Thoracic aorta (tissue), 2 donors: ENCODE data around the gene GSAP. TPM values are rescaled to one million over a fixed set of nuclear protein-coding genes. Genes with fewer than 3 reads are reported as not detected.

Experiments used
- ATAC-seq: fragments of 150-250 bp; one replicate; pipeline ENCODE4 v1.8.0; 2017; ENCODE audit warnings: low read depth; ENCODE audit not compliant: insufficient number of reproducible peaks, low FRiP score
- DNase-seq: peaks from one replicate; pipeline ENCODE4 v3.0.0-alpha.2; 2020; ENCODE audit warnings: low spot score
- H3K27ac ChIP-seq, 2 donors: fragments of 200-600 bp; sonication (generic); 1 replicate in 1 of 2; 2 replicates in 1 of 2; pipeline ENCODE4 v1.5.1; 2016; ENCODE audit warnings: mild to moderate bottlenecking in 2 of 2, moderate library complexity in 2 of 2
- H3K27me3 ChIP-seq: fragments of 200-600 bp; sonication (generic); replicated peaks from 2 replicates; pipeline ENCODE4 v1.6.0; 2016; ENCODE audit warnings: mild to moderate bottlenecking; ENCODE audit not compliant: insufficient read depth
- H3K36me3 ChIP-seq: fragments of 200-600 bp; sonication (generic); one replicate; pipeline ENCODE4 v1.5.1; 2016
- H3K4me1 ChIP-seq, 2 donors: fragments of 200-600 bp; sonication (generic); 1 replicate in 1 of 2; 2 replicates in 1 of 2; pipeline versions ENCODE4 v1.5.1 to v1.6.0; 2016; ENCODE audit warnings: low read depth in 2 of 2, mild to moderate bottlenecking in 1 of 2; ENCODE audit not compliant: control insufficient read depth in 1 of 2
- H3K4me3 ChIP-seq: fragments of 200-600 bp; sonication (generic); 2 replicates; pipeline ENCODE4 v1.5.1; 2016; ENCODE audit warnings: mild to moderate bottlenecking
- H3K9me3 ChIP-seq: fragments of 200-600 bp; sonication (generic); 2 replicates; pipeline ENCODE4 v1.5.1; 2016
- total RNA-seq, 2 donors: library from RNA; depleted of rRNA; stranded (reverse); fragments of >200 nt; gene quantifications; one replicate each; pipeline versions ENCODE4 v1.1.0 to v1.2.3, GENCODE V29; 2016
- TF ChIP-seq, protein P1 (sequence below): fragments of 200-600 bp; sonication (generic); IDR thresholded peaks from one replicate; pipeline ENCODE4 v1.5.1; 2019; ENCODE audit warnings: antibody characterized with exemption

The GSAP gene
- total RNA-seq, 2 donors from 2014 or later: 19.6 to 22.0 TPM

DNA sequence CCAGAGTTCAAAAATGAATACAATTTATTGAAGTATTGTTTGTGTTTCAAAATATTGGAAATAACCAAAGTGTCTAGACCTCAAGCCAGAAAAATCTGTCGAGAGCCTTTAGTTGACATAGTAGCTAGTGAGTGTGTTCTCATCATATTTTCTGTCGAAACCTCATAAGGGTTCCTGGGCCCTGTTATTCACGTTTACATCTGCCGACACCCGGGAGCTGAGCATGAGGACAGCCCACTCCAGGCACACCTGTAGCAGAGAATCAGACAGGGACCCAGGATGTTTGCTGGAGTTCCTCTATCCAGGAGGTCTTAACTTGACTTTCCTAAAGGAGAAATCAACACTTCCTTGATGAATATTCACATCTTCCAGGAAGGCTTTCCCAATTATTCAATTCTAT, 144.4 kb downstream of the GSAP start:
- no peaks in the 10 kb centered on the region for H3K9me3 ChIP-seq
- TF ChIP-seq, protein P1, sequence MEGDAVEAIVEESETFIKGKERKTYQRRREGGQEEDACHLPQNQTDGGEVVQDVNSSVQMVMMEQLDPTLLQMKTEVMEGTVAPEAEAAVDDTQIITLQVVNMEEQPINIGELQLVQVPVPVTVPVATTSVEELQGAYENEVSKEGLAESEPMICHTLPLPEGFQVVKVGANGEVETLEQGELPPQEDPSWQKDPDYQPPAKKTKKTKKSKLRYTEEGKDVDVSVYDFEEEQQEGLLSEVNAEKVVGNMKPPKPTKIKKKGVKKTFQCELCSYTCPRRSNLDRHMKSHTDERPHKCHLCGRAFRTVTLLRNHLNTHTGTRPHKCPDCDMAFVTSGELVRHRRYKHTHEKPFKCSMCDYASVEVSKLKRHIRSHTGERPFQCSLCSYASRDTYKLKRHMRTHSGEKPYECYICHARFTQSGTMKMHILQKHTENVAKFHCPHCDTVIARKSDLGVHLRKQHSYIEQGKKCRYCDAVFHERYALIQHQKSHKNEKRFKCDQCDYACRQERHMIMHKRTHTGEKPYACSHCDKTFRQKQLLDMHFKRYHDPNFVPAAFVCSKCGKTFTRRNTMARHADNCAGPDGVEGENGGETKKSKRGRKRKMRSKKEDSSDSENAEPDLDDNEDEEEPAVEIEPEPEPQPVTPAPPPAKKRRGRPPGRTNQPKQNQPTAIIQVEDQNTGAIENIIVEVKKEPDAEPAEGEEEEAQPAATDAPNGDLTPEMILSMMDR: no peak
- peaks cover 15 to 35% of the 10 kb centered on the region in 2 donors for H3K4me1 ChIP-seq
- ATAC-seq (no peak), DNase-seq (no peak)
- no peaks in the 10 kb centered on the region for H3K27me3 ChIP-seq
- no peaks in the 10 kb centered on the region for H3K36me3 ChIP-seq
- H3K27ac ChIP-seq: no peak overlapping the region
- H3K4me3 ChIP-seq: no peak overlapping the region

DNA sequence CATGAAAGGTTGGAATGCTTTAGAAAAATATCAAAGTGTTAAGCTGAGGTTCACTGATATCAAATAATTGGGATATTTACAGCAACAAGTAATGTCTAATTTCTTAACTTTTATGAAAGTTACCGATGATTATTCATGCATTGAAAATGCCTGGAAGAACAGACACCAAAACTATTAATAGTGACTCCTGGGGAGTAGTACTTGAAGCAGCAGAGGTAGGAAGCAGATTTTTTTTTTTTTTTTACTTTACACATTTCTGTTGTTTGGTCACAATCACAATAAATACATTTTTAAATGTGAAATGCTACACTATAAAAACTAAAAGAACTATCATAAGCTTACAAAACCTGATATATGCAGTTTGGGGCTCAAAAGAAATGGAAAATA, 146.1 kb downstream of the GSAP start:
- H3K36me3 ChIP-seq: no peaks in the 10 kb centered on the region
- peaks cover 12 to 22% of the 10 kb centered on the region in 2 donors for H3K4me1 ChIP-seq
- no peak overlapping the region for H3K4me3 ChIP-seq
- TF ChIP-seq, protein P1: no peak
- H3K27ac ChIP-seq: peak overlapping the region; percentile 72 to 79
- ATAC-seq (no peak), DNase-seq (no peak)
- no peaks in the 10 kb centered on the region for H3K27me3 ChIP-seq
- no peaks in the 10 kb centered on the region for H3K9me3 ChIP-seq

DNA sequence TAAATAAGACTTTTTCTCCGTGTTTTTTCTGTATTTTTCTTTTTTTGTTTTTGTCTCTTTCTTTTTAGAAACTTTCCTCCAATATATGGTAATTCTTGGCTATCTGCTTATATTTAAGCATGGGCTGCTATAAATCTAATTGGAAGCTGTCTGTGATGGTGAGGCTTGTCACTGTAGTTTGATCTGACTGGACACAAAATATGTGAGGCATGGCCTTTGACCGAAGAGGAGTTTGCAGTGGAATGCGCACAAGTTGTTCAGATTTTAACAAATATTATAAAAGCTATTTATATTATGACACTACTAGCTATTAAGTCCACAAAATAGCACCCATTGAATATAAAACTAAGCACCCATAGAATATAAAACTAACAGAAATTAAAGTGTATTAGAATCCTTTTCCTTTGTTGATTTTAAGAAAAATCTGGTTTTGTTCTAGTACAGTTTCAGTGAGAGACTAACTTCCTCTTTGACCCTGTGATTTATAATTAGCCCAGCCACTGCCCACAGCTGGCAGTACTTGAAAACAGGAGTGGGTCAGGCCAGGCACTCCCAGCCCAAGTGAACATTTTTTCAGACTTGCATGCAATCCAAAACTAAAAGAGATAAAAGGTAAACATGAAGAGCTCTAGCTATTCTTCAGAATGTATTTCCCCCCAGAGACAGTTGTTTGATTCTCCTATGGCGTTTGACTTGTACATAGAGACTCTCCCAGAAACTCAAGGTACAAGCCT, 146.6 kb downstream of the GSAP start:
- TF ChIP-seq, protein P1: no peak
- DNase-seq (no peak), ATAC-seq (no peak)
- Histone ChIP-seq H3K9me3 (no peaks in the 10 kb centered on the region), H3K4me3 (no peak overlapping the region), H3K27ac (peak overlapping the region; percentile 72 to 79), H3K4me1 (peaks cover 12 to 22% of the 10 kb centered on the region in 2 donors), H3K27me3 (no peaks in the 10 kb centered on the region), H3K36me3 (no peaks in the 10 kb centered on the region)

DNA sequence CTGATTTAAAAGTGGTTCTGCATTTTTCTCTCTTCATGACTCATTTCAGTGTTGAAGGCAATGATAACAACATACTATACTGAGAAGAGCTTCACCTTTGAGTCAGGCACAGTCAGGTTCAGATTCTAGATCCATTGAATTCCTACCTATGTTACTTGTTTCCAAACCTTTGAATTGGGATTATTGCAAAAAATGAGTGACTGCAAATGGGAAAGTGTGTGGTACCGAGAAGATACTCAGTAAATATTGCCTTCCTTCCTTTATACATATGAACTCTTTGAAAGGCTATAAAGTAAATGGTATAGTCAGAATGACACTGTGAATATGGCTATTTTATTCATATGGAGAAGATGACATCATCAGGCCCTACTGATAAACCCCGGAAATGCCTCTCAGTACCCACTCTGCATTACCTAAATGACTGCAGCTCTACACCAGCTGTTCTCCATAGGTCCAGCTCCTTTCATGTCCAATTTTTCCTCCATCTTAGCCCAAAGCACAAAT, 149.8 kb downstream of the GSAP start:
- ATAC-seq: no peak
- H3K27me3 ChIP-seq: no peaks in the 10 kb centered on the region
- no peaks in the 10 kb centered on the region for H3K36me3 ChIP-seq
- no peaks in the 10 kb centered on the region for H3K9me3 ChIP-seq
- DNase-seq: no peak
- TF ChIP-seq, protein P1: no peak
- H3K27ac ChIP-seq: no peak overlapping the region
- H3K4me1 ChIP-seq: peaks cover 12 to 22% of the 10 kb centered on the region in 2 donors
- no peak overlapping the region for H3K4me3 ChIP-seq

DNA sequence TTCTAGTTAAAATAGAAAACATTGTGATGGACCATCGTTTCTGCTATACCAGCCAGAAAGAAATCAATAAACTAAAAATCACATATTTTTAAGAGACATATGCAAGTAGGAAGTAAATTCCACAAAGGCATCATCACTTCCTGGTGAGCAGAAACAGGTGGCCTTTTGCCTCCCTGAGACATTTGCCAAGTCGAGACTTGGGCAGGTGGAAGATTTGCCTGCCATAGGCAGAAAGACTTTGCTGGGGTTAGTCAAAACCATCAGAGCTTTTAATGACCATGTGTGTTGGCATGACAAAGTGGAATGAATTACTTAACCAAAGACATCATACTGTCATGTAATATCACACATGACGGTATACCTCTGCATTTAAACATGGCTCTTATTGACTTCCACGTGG, 150.5 kb downstream of the GSAP start:
- TF ChIP-seq, protein P1: no peak
- H3K9me3 ChIP-seq: no peaks in the 10 kb centered on the region
- no peaks in the 10 kb centered on the region for H3K36me3 ChIP-seq
- H3K4me1 ChIP-seq: peaks cover 12 to 18% of the 10 kb centered on the region in 2 donors
- H3K27ac ChIP-seq: no peak overlapping the region
- ATAC-seq: no peak
- H3K4me3 ChIP-seq: no peak overlapping the region
- no peaks in the 10 kb centered on the region for H3K27me3 ChIP-seq
- no peak for DNase-seq
